ENCODE measurements around the gene PPP2R5C. TPM values are rescaled to one million over a fixed set of nuclear protein-coding genes. Genes with fewer than 3 reads are reported as not detected.

The PPP2R5C gene
- total and polyA plus RNA-seq, 2 donors (not counting 3 experiments of a cell fraction or from before 2014, with no cell fraction given): 42.6 to 83.6 TPM

GRCh38 chr14:101926620-101927019 is 165.1 kb downstream of the PPP2R5C start:
- no peak for TF ChIP-seq POLR2A (IDR thresholded peaks at IDR 0.05; ENCODE audit: low read depth, low read length)
- no peak overlapping the region for H3K4me2 ChIP-seq (ENCODE audit: insufficient read depth, low read length)
- no TSS peak for BruUV-seq (replicated peaks)
- H3K4me3 ChIP-seq (replicated peaks in 1 of 3; ENCODE audit: insufficient read depth in 1 of 3, low read depth in 1 of 3, low read length in 3 of 3): no peak overlapping the region
- FAIRE-seq (no peak), DNase-seq (ENCODE audit: low read depth, low spot score) (no peak)
- POLR2A ChIA-PET: no interaction called here
- H3K79me2 ChIP-seq (ENCODE audit: control insufficient read depth, insufficient read depth, low read length): no peaks in the 10 kb centered on the region
- H3K27me3 ChIP-seq (ENCODE audit: control insufficient read depth in 2 of 2, insufficient read depth in 2 of 2, low read length in 2 of 2): no peaks in the 10 kb centered on the region
- H3K9me3 ChIP-seq (replicated peaks; ENCODE audit: control insufficient read depth, insufficient read depth, low read length): no peaks in the 10 kb centered on the region
- dilution Hi-C loops (cut with MboI; ENCODE audit: extremely low pct_ligation_motif_present, low sequenced_read_pairs): no loop called here
- H3K27ac ChIP-seq (ENCODE audit: insufficient read depth, low read depth, low read length): no peak overlapping the region
- no peak overlapping the region for H3K9ac ChIP-seq (replicated peaks; ENCODE audit: extremely low read depth, insufficient read depth, low read length)
- no peaks in the 10 kb centered on the region for H4K20me1 ChIP-seq (replicated peaks; ENCODE audit: control insufficient read depth, extremely low read depth, insufficient read depth, low read length)
- H3K36me3 ChIP-seq (ENCODE audit: control insufficient read depth in 2 of 2, extremely low read depth in 1 of 2, insufficient read depth in 2 of 2, low read length in 2 of 2): peaks cover 0 to 5% of the 10 kb centered on the region in 2 experiments
- H2AFZ ChIP-seq (ENCODE audit: low read depth, low read length): no peak overlapping the region
- no peaks in the 10 kb centered on the region for H3K4me1 ChIP-seq (ENCODE audit: control insufficient read depth, extremely low read depth, insufficient read depth, low read length)
- no peaks in the 10 kb centered on the region for H3K9me1 ChIP-seq (replicated peaks; ENCODE audit: control insufficient read depth, extremely low read depth, insufficient read depth, low read length)
- intact Hi-C loops (cut with micrococcal nuclease): no loop called here
- CTCF ChIA-PET: no interaction called here

DNA sequence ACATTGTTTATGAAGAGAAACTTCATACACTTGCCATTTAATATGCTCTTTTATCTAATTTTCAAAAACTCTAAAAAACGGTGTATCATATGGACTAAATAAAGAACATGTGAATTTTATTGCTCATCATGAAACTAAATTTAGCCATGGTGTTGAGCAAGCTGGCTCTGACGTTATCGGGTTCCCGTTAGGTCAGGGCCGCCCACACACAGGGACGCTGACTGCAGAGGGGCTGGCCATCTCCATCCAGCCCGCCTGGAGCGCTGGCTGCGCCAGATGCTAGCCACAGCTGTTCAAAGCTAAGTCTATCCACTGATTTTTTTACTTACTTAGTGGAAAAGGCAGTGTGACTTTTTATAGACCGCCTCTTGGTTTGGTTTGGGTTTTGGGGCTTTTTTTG is 166.3 kb downstream of the PPP2R5C start:
- no peak for TF ChIP-seq JUN (IDR thresholded peaks at IDR 0.05; ENCODE audit: borderline replicate concordance, insufficient read depth, insufficient read length, low read depth)
- no peak for TF ChIP-seq MYC (IDR thresholded peaks at IDR 0.05; ENCODE audit: low read depth, low read length)
- no peak for TF ChIP-seq EZH2 (IDR thresholded peaks at IDR 0.05; ENCODE audit: borderline replicate concordance, low read depth, low read length, severe bottlenecking)
- TF ChIP-seq FOS (IDR thresholded peaks at IDR 0.05; ENCODE audit: borderline replicate concordance, insufficient read depth, low read length): no peak
- TF ChIP-seq MAX (IDR thresholded peaks at IDR 0.05; ENCODE audit: insufficient read depth, insufficient read length): no peak
- TF ChIP-seq POLR2A (IDR thresholded peaks at IDR 0.05; ENCODE audit: low read depth, low read length): no peak
- TF ChIP-seq, protein P1, sequence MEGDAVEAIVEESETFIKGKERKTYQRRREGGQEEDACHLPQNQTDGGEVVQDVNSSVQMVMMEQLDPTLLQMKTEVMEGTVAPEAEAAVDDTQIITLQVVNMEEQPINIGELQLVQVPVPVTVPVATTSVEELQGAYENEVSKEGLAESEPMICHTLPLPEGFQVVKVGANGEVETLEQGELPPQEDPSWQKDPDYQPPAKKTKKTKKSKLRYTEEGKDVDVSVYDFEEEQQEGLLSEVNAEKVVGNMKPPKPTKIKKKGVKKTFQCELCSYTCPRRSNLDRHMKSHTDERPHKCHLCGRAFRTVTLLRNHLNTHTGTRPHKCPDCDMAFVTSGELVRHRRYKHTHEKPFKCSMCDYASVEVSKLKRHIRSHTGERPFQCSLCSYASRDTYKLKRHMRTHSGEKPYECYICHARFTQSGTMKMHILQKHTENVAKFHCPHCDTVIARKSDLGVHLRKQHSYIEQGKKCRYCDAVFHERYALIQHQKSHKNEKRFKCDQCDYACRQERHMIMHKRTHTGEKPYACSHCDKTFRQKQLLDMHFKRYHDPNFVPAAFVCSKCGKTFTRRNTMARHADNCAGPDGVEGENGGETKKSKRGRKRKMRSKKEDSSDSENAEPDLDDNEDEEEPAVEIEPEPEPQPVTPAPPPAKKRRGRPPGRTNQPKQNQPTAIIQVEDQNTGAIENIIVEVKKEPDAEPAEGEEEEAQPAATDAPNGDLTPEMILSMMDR (IDR thresholded peaks at IDR 0.05; ENCODE audit: extremely low read depth in 1 of 2, insufficient read depth in 1 of 2, low read depth in 1 of 2, low read length in 2 of 2): no peak
- no peak for TF ChIP-seq GATA2 (IDR thresholded peaks at IDR 0.05; ENCODE audit: insufficient read depth, insufficient read length, low read depth, low read length)
- TF ChIP-seq POLR2AphosphoS5 (IDR thresholded peaks at IDR 0.05; ENCODE audit: insufficient read depth, low read depth, low read length): no peak
- Histone ChIP-seq H3K27ac (ENCODE audit: insufficient read depth, low read depth, low read length) (no peak overlapping the region), H3K9ac (replicated peaks; ENCODE audit: extremely low read depth, insufficient read depth, low read length) (no peak overlapping the region), H4K20me1 (replicated peaks; ENCODE audit: control insufficient read depth, extremely low read depth, insufficient read depth, low read length) (no peaks in the 10 kb centered on the region), H3K36me3 (ENCODE audit: control insufficient read depth in 2 of 2, extremely low read depth in 1 of 2, insufficient read depth in 2 of 2, low read length in 2 of 2) (peaks cover 0 to 5% of the 10 kb centered on the region in 2 experiments), H3K9me1 (replicated peaks; ENCODE audit: control insufficient read depth, extremely low read depth, insufficient read depth, low read length) (no peaks in the 10 kb centered on the region), H2AFZ (ENCODE audit: low read depth, low read length) (no peak overlapping the region), H3K4me3 (replicated peaks in 1 of 3; ENCODE audit: insufficient read depth in 1 of 3, low read depth in 1 of 3, low read length in 3 of 3) (no peak overlapping the region), H3K79me2 (ENCODE audit: control insufficient read depth, insufficient read depth, low read length) (no peaks in the 10 kb centered on the region), H3K9me3 (replicated peaks; ENCODE audit: control insufficient read depth, insufficient read depth, low read length) (no peaks in the 10 kb centered on the region), H3K27me3 (ENCODE audit: control insufficient read depth in 2 of 2, insufficient read depth in 2 of 2, low read length in 2 of 2) (no peaks in the 10 kb centered on the region), H3K4me1 (ENCODE audit: control insufficient read depth, extremely low read depth, insufficient read depth, low read length) (no peaks in the 10 kb centered on the region), H3K4me2 (ENCODE audit: insufficient read depth, low read length) (no peak overlapping the region)
- POLR2A ChIA-PET: no interaction called here
- DNase-seq (ENCODE audit: low read depth, low spot score): no peak
- dilution Hi-C loops (cut with MboI; ENCODE audit: extremely low pct_ligation_motif_present, low sequenced_read_pairs): no loop called here
- intact Hi-C loops (cut with micrococcal nuclease): no loop called here
- CTCF ChIA-PET: interaction anchor here (1.4 kb wide), 1 partner anchor 157 kb away, joined by 6 read pairs; no protein-coding TSS in a partner anchor
- no TSS peak for BruUV-seq (replicated peaks)
- no peak for FAIRE-seq
